GM19025 (cell line): ENCODE results near the gene YY1AP1.
"Not testable (repeated sequence)": the region's sequence is repeated elsewhere in the genome, so short reads cannot be mapped to it uniquely, and the experiment has no call there.

Experiments used
- ATAC-seq: cut with Tn5 transposase; IDR thresholded peaks from one replicate; pipeline ENCODE4 v1.9.1; 2021; ENCODE audit warnings: mild to moderate bottlenecking, low read depth, moderate library complexity; ENCODE audit not compliant: unreplicated experiment

YY1AP1 gene

DNA sequence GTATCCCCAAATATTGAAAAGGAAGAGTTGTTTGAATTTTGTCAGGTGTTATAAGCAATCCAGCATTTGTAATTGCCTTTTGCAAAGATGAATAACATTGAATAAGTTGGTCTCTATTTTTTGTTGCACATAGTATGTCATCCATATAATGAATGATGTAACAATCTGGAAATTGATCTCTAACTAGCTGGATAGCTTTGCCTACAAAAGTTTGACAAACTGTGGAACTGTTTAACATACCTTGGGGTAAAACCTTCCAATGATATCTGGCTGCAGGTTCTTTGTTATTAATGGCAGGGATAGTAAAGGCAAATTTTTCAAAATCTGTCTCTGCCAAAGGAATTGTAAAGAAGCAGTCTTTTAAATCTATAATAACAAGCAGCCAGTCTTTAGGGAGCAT is 8.0 kb upstream of the YY1AP1 start:
- no peak for ATAC-seq

DNA sequence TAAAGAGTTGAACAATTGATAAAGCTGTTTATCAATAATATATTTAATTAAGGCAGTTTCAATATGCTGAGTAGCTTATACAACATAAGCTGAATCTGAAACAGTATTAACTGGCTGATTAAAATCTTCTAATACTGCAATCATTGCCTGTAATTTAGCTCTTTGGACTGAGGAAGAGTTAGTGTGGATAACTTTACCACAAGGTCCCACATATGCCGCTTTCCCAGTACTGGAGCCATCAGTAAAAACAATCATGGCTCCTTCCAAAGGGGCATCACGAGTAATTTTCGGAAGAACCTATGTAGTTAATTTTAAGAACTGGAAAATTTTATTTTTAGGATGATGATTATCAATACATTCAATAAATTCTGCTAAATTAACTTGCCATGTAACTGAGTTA is 7.0 kb upstream of the YY1AP1 start:
- ATAC-seq = no peak

DNA sequence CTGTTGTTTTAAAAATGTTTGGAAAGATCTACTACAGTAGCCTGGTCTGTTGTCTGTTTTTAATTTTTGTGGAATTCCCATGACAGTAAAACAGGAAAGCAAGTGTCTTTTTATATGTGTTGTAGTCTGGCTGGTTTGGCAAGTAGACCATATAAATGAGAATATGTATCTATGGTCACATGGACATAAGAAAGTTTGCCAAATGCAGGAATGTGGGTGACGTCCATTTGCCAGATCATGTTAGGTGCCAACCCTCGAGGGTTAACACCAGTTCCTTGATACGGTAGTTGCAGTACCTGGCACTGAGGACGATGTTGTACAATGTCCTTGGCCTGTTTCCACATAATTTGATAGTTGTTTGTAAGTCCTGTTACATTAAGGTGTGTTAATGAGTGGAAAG is 6.5 kb upstream of the YY1AP1 start:
- ATAC-seq = no peak

DNA sequence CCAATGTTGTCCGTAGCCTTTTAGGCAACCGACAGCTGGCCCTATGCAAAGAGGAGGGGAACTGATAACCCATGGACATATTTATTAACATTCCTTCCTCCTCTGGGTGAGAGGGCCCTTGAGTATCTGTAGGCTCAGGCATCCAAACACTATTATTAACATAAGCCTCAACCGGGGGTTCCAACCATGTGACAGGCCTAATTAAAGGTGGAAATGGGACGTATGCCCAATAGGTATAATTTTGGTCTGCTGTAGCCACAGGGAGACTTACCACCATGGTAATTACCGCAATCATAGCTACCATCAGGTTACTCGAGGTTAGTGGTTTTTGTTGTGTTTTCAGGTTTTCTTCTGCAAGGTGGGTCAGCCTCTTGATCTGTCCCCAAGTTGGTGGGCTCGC is 5.6 kb upstream of the YY1AP1 start:
- ATAC-seq = no peak

DNA sequence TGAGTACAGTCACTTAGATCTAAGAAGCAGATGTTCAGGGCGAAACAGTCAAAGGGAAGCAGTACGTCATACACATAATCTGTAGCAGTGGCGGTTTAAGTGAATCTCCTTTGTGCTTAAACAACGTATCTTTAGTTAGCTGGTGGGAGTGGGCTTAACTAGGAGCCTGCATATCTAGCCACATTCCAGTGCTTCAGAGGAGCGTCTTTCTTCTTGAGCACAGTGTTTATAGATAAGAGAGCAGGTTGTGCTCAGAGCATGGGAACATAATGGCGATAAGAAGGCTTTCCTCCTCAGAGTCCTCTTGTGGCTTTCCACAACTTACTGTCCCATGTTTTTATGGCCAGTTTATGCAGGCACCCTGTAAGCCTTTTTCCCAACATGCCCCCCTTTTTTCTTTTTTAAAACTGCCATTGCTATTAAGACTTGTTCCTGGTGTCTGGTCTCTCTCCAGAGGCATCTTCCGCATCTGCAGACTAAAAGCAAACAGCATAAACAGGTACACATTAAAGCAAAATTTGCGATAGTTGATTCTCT is 3.5 kb upstream of the YY1AP1 start:
- ATAC-seq = no peak

DNA sequence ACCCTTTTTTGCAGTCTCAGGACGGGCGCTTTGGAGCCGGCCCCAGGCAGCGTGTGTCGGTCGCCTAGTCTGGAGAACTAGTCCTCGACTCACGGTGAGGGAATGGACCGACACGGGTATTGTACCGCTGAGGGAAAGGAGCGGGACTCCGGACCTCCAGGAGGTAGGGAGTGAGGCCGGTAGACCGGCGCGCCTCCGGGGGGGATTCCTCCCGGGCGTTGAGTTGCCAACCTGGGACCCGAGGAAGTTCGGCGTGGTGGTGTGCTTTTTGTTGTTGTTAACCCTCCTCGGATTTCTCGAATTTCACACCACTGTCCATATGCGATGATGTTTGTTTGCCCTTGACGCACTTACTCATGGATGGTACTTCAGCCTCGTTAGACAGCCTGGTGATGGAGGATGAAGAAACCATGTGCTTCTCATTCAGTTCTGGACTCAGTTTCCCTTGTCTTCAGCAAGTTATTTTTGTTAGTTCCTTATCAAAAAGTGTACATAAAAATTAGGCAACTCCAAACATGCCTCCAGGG is 570 bp upstream of the YY1AP1 start, which contains the start of gene DAP3:
TSS of gene DAP3 (plus strand) at position 11 of the 527 bp plus-strand sequence. CDS start 20,689 bp downstream, outside the sequence.
- ATAC-seq = not testable (repeated sequence)

DNA sequence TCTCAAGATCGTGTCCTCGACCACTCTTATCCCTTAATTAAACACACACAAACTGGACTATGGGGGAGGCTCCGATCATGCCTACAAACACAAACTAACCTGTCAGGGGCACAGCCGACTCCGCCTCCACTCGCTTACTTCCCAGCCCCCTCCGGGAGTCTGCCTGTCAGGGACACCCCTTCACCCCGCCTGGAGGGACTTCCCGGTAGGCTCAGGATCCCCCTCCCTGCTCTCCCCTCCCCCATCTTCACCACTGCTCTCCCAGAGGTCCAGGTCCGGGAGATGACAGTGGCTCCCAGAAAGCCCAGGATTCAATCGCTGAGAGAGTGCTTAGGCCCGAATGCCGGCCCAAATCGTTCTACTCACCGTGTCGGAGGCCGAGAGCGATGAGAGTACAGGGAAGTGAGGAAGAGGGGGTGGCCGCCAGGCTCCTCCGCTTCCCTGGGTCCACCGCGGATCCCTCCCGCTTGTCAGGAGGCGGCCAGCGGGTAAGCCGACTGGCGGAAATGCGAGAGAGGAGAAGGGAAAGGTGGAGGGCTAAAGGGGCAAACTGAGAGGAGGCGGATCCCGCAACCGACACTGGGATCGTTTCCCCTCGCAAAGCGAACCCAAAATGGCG is 760 bp downstream of the YY1AP1 start:
- ATAC-seq = peak; percentile 11

DNA sequence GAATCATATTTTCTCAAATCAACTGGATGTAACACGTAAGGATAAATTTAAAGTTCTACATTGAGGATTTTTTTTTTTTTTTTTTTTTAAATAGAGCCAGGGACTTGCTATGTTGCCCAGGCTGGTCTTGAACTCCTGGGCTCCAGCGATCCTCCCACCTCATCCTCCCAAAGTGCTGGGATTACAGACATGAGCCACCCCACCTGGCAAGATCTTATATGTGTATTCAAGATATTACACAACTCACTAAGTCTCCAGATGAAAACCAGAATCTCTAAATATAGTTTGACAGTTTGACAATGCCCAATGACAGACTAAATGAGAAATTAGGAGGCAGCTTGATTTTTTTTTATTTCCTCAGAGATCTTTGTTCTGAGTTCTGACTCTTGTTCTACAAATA is 6.8 kb downstream of the YY1AP1 start:
- no peak for ATAC-seq

DNA sequence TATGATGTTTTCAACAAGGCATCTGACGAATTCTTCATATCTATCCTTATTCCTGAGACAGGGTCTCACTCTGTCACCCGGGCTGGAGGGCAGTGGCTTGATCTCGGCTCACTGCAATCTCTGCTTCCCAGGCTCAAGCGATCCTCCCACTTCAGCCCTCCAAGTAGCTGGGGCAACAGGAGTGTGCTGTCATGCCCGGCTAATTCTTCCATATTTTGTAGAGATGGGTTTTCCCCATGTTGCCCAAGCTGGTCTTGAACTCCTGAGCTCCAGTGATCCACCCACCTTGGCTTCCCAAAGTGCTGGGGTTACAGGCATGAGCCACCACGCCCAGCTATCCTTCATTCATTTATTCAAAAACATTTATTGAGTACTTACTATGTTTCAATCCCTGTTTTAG is 8.0 kb downstream of the YY1AP1 start:
- no peak for ATAC-seq

DNA sequence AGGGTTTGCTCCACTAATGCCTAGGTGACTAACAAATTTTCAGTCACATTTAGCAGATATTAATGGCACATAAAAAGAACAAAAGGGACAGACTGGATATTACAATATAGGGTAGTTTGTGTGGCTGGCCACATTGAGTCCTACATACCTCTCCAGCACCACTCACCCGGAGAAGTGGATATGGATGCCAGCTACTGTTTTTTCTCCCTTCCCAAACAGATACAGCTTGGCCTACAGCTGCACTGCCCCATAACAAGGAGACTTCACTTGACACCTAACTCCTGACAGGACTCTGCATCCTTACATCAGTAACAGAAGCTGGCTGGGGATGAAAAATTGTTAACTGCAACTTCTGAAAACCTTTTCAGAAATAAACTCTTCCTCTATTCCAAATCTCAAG is 9.6 kb downstream of the YY1AP1 start:
- ATAC-seq = not testable (repeated sequence)

DNA sequence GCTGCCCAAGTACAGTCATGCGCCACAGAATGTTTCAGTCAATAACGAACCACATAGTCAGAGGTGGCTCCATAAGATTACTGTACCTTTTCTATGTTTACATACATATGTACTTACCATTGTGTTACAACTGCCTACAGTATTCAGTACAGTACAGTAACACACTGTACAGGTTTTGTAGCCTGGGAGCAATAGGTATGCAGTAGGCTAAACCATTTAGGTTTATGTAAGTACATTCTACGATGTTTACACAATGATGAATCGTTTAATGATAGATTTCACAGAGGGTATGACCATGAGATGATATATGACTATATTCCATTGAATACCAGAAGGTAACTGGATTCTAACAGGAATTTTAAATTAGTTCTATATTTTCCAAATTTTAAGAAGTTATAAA is 10.5 kb downstream of the YY1AP1 start:
- no peak for ATAC-seq

DNA sequence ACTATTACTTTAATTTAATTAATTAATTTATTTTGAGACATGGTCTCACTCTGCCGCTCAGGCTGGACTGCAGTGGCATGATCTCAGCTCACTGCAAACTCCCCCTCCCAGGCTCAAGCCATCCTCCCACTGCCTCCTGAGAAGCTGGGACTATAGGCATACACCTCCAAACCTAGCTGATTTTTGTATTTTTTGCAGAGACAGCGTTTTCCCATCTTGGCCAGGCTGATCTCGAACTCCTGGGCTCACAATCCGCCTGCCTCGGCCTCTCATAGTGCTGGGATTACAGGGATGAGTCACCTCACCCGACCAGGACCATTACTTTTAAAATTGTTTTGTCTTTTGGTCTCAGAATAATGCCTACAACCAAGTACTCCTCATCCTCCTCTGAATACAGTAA is 15.6 kb downstream of the YY1AP1 start:
- ATAC-seq = no peak

DNA sequence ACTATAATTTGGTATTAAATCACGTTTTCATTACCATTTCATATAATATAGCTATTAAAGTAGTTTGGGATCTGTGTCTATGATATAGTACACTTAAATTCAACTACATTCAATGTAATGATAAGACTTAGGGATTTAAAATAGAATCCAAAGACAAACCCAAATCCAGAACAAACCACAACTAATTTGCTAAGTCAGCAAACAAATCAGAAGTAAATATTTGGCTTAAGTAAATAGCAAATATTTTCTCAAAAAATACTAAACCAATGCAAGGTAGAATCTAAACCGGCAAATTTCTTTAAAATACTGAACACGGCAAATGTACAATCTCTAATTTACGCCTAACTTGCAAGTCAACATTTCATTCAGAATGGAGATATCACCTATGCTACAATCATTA is 16.8 kb downstream of the YY1AP1 start:
- ATAC-seq = no peak

DNA sequence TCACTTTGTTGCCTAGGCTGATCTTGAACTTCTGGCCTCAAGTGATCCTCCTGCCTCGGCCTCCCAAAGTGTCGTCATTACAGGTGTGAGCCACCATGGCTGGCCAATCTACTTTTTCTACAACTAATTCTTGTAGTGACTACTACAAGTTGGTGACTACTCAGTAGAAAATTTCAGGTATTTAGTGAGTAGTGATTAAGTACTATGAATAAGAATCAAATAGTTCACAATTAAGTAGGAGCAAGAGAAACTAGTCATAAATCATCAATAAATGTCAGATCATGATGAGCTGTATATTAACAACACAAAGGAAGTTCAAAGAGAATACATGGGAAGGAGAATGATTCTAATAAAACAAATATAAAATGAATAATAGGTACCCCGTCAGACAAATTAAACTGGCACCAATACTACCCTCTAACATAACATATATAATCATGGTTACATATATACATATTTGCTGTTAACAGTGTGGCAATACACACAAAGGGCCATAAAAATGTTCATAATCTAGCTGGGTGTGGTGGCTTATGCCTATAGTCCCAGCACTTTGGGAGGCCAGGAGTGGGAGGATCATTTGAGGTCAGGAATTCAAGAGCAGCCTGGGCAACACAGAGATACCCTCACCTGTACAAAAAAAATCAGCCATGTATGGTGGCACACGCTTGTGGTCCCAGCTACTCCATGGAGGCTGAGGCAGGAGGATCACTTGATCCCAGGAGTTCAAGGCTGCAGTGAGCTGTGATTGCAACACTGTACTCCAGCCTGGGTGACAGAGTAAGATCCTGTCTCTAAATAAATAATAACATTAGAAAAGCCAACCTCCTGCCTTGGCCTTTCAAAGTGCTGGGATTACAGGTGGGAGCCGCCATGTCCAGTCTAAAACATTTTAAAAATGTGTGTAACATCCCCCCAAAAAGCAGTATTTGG is 19.1 kb downstream of the YY1AP1 start:
- no peak for ATAC-seq

DNA sequence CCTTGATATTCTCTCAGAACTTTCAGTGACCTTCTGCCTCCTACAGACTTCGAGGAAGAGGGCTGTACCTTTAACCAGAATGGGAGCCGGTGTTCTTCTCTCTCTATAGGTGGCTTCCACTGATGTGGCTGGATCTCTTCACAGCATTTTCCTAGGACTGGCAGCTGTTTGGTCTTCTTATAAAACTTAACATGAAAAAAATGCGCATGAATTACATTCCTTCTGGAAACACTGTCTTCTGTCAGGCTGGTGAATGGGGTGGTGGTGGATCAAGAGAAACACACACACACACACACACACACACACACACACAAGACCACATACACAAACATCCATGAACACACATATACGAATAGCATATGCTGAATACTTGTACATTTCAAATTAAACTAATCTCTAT is 27.3 kb downstream of the YY1AP1 start:
- not testable (repeated sequence) for ATAC-seq

DNA sequence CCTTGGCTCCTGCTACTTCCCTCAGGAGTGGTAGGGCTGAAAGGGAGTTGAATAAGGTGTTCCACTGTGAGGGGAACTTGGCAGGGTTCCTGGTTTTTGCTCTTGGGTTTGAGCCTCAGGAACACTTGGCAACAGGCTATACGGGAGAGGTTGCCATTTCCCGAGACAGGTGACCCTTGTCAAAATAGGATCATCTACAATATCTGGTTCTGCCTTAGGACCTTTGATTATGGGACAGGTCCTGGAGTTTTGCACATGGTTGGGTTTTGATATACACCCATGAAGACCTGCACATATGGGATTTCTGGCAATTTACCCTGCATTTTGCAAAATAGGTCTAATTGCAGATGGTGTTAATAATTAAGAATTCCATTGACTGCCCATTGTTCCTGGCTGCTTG is 31.1 kb downstream of the YY1AP1 start:
- no peak for ATAC-seq

DNA sequence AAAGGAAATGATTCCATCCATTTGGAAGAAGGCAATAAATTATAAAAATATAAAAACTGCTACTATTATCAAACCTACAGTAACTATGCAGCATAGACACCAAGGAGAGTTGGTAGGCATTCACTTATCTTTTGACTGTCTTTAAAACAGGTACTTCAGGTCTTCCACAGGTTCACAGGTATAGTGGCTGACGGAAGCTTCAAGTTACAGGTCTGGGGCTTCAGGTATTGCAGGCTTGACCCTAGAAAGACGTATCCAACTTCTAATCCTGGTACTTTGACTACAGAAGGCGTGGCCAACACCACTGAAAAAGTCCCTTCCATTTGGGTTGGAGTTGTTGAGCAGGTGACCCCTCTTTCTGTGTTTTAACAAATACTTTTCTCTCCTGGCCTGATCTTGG is 35.6 kb downstream of the YY1AP1 start:
- no peak for ATAC-seq

DNA sequence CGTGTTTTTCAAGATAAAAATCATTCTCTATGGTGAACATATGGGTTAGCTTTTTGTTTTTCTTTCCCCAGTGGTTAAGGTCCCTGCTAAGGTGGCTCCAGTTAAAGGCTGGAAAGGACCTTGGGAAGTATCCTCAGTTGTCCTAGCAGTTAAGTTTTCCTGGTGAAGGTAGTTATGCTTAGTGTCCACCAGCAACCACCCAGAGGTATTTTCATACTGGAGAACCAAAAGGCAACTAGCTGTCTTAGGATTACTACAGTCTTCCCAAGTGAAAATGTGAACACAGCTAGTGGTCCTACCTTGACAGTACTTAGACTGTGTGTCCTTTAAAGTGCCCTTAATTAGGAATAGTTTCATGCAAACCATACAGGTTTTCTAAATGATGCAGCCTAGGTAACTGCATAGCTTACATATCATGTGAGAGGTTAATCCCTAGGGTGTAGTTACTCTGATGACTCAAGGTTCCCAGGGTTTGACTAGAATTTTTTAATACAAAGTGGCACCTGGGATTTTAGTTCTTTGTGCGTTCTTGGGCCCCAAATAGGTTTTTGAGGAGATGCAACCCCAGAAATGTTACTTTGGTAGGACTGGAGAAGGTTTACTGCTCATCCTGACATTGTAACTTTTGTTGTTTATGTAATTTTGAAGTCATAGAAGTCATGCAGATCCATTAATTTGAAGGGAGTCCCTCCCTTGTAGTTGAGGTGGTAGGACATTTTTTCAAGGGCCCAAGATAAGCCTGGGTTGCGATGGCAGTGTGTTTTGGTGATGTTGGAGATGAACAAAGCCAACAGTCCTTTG is 36.5 kb downstream of the YY1AP1 start:
- no peak for ATAC-seq

DNA sequence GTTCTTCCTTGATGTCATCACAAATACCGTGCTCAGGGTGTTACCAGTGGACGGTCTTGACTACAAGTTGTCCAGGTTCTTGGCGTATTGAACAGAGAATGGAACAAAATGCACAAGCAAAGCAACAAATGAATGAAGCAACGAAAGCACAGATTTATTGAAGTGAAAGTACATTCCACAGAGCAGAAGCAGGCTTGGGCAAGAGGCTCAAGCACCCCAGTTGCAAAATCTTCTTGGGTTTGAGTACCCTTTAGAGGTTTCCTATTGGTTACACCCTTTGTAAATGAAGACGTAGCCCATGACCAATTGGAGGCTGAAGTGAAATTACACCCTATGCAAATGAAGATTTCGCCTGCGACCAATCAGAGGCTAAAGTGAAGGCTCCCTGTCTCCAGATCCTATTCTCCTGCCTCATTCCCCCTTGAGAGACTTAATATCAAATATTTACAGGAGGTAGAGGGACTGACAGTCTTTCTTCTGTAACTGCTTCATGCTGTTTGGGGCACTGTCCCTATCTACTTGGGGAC is 38.3 kb downstream of the YY1AP1 start:
- ATAC-seq = no peak

DNA sequence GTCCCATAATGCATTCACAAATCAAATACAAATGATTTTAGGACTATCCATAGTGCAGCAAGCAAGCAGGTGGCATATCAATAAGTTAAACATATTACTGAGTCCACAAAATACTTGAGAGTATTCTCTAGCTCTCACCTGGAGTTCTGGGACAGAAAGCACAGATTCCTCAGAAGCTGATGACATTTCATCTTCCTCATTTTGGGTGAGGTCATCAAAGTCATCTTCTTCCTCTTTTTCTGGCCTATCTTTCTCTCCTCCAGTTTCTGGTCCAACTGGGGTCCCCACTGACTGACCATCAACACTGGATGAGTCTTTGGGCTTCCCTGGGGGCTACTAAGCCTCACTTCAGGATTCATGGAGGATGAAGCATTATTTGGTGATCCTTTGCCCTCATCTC is 38.9 kb downstream of the YY1AP1 start:
- no peak for ATAC-seq
